GM10847 (cell line): ENCODE measurements around the gene GPI.

Experiments used
- POLR2A ChIP-seq: IDR thresholded peaks from 2 replicates; pipeline ENCODE4 v1.6.1; 2011; ENCODE audit not compliant: insufficient read length; ENCODE audit errors: extremely low read depth

The GPI gene

GRCh38 chr19:34405892-34406660, 41.1 kb downstream of the GPI start:
- TF ChIP-seq POLR2A: no peak

GRCh38 chr19:34408411-34408810, 43.4 kb downstream of the GPI start:
- TF ChIP-seq POLR2A: no peak

GRCh38 chr19:34409189-34410164, 44.5 kb downstream of the GPI start:
- no peak for TF ChIP-seq POLR2A

GRCh38 chr19:34411216-34411615, 46.2 kb downstream of the GPI start:
- no peak for TF ChIP-seq POLR2A

GRCh38 chr19:34416021-34416545, 51.1 kb downstream of the GPI start:
- no peak for TF ChIP-seq POLR2A

GRCh38 chr19:34418300-34418699, 53.3 kb downstream of the GPI start:
- TF ChIP-seq POLR2A: no peak

GRCh38 chr19:34426096-34426661, 61.2 kb downstream of the GPI start:
- TF ChIP-seq POLR2A: no peak

- TF ChIP-seq POLR2A: no peak
Observed at GRCh38 chr19:34428549-34429285, 63.7 kb downstream of the GPI start.

- TF ChIP-seq POLR2A: no peak
Observed at GRCh38 chr19:34429553-34429952, 64.6 kb downstream of the GPI start.

GRCh38 chr19:34430738-34431625, 66.0 kb downstream of the GPI start:
- TF ChIP-seq POLR2A: no peak

GRCh38 chr19:34431681-34432402, 66.8 kb downstream of the GPI start:
- TF ChIP-seq POLR2A: no peak

GRCh38 chr19:34432797-34433196, 67.8 kb downstream of the GPI start:
- no peak for TF ChIP-seq POLR2A

GRCh38 chr19:34436716-34437115, 71.7 kb downstream of the GPI start:
- TF ChIP-seq POLR2A: no peak

- no peak for TF ChIP-seq POLR2A
Observed at GRCh38 chr19:34448191-34448590, 83.2 kb downstream of the GPI start.
